Activated T-cell treated with anti-CD3 and anti-CD28 coated beads for 1 hour (primary cell): ENCODE measurements around the gene CFAP221.
A peak's percentile ranks its signal among the peaks of the same experiment; 100 is the strongest.

Source experiments
- DNase-seq: peaks from one replicate; pipeline ENCODE4 v3.0.0-alpha.2; 2020; ENCODE audit warnings: low read depth

Gene CFAP221

DNA sequence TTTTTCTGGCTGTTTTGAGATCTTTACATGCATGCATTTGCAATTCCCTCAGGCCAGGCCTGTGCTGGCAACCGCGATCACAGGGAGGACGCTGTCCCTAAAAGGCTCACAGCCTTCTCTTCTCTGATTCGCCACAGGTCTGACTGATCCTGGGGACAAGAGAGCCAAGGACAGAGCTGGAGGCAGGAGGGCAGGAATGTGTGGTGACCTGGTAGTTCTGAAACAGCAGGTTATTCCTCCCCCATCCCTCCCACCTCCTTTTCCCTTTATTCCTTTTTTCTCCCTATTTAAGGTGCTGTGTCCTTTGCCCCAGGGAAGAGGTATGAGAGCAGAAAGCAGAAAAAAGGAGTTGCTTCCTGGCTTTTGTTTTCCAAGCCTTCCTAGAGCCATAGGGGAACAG lies 156.6 kb downstream of the CFAP221 start:
- no peak for DNase-seq

DNA sequence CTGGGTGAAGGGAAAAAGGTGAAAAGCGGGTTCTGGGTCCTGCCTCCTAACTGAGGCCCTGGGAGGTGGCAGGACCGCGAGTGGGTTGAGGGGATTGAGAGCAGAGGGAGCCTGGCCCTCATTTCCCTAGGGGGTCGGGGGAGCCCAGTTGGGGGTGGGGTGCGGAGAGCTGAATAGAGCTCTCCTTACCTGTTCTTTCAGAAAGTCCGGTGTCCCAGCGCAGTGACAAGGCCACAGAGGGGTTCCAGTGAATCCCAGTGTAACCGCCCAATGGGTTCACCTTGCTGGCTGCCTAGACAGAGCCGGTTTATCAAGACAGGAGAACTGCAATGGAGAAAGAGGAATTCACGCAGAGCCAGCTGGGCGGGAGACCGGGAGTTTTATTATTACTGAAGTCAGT lies 157.1 kb downstream of the CFAP221 start:
- no peak for DNase-seq

DNA sequence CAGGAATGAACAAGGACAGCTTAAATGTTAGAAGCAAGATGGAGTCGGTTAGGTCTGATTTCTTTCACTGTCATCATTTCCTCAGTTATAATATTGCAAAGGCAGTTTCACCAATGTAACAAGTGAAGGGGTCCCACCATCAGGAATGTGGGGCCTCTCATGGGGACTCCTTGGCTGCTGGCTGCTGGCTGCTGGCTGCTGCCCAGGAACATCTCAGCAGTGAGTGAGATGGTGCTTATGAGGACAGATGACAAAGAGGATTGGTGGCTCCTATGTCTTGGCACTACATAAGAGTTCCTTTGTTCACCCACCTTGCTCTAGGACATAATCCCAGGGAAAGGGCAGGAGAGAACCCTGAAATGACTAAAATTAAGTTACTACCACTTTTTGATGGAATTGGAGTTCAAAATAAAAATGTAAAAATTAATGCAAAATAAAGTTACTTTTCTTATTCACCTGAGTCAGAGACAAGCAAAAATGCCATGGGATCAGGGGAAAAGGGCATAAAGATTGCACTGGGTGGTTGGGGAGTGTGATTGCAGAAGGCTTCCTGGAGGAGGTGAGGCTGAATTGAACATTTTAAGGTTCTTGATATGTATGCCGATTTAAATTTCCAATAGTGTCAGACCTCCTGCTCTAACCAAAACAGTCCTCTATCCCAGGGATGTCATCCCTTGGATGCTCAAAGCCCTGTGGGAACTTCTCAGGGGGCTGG lies 158.1 kb downstream of the CFAP221 start:
- no peak for DNase-seq

DNA sequence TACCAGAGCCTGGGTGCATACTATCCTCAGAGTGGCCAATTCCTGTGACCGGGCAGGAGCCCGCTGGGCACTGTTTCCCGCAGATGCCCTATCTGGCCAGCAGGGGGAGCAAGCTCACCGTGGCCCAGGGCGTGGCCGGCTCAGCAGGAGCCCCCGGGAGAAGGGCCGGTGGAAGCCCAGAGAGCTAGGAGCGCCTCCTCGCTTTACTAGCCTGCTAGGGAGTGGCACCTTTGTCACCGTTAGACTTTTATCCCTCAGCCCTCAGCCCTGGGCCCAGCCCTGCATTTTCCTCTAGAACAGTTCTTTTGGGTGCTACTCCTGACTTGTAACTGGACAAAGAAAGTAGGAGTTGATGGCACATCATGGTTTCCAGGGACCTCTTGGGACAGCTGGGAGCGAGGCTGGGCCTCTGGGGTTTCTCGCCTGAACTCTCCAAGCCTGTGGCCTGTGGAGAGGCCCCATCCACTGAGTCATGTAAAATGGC lies 158.7 kb downstream of the CFAP221 start:
- DNase-seq = peak; percentile 52

DNA sequence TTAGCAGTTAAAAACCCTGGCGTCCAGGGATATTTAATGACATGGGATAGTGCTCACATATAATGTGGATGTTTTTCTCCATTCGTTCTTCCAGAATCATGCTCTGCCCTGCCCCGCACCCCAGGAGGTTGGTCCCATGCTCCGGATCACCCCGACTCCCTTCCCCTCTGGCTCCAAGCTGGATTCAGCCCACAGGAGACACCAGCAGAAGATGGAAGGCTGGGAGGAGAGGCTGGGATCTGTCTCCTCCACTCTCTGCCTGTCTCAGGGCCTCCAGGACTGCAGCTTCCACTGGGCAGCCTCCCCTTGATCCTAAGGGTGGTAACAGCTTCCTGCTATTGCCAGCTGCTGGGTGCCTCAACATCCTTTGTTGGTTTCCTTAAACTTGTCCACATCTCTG lies 159.3 kb downstream of the CFAP221 start:
- no peak for DNase-seq

DNA sequence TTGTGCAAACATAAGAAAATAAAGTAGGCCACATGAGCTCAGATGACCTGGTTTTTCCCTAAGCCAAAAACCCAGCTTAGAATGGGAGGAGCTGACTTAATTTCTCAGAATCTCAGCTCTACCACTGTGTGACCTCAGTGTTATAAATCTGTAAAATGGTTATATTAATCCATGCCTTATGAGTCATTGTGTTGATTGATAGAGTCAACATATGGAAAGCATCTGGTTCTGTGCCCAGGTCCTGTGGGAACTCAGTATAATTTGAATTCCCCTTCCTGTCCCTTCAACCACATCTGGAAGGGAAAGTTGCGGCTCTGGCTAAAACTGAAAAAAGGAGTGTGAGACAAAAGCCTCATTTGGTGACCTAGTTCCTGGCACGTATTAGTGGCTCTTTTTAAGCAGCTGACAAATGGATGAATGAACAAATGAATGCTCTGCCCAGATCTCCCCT lies 160.4 kb downstream of the CFAP221 start:
- no peak for DNase-seq

DNA sequence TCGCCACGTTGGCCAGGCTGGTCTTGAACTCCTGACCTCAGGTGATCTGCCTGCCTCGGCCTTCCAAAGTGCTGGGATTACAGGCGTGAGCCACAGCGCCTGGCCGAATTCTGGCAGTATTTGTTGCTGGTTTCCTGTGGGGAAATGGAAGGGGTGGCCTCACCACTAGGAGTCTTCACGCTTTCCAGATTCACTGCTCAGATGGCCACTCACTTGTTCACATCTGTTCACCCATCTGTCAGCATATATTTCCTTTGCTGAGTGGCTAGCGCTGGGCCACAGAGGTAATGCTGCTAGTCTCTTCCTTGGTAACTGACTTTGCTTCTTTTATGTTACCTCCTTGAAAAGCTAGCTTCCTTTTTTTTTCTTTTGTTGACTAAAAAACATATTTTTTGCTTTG lies 162.0 kb downstream of the CFAP221 start:
- DNase-seq = no peak
